Measurements from ENCODE around the gene CLEC6A. TPM values are rescaled to one million over a fixed set of nuclear protein-coding genes. Genes with fewer than 3 reads are reported as not detected.

The CLEC6A gene
- total and polyA plus RNA-seq, 2 of the 8 experiments (the other 6 are each of a cell fraction or from before 2014, with no cell fraction given), result not detected

- TF ChIP-seq NANOG (IDR thresholded peaks at IDR 0.05; ENCODE audit: insufficient read depth, low read depth, low read length, poor library complexity, severe bottlenecking), result no peak
- TF ChIP-seq CREB1 (IDR thresholded peaks at IDR 0.05), result no peak
- TF ChIP-seq SIRT6 (IDR thresholded peaks at IDR 0.05; ENCODE audit: low read length), result no peak
- no peak for TF ChIP-seq USF2 (IDR thresholded peaks at IDR 0.05; ENCODE audit: low read length)
- no peak for TF ChIP-seq NRF1 (IDR thresholded peaks at IDR 0.05; ENCODE audit: low read depth, low read length)
Measured at GRCh38 chr12:8491646-8492530, 36.1 kb downstream of the CLEC6A start (continued).

Measured in H1 (cell line).